ENCODE data around the gene PPA1. TPM values are rescaled to one million over a fixed set of nuclear protein-coding genes. Genes with fewer than 3 reads are reported as not detected.

Gene PPA1
- total RNA-seq, 1 experiment from 2014 or later, result 293 TPM

DNA sequence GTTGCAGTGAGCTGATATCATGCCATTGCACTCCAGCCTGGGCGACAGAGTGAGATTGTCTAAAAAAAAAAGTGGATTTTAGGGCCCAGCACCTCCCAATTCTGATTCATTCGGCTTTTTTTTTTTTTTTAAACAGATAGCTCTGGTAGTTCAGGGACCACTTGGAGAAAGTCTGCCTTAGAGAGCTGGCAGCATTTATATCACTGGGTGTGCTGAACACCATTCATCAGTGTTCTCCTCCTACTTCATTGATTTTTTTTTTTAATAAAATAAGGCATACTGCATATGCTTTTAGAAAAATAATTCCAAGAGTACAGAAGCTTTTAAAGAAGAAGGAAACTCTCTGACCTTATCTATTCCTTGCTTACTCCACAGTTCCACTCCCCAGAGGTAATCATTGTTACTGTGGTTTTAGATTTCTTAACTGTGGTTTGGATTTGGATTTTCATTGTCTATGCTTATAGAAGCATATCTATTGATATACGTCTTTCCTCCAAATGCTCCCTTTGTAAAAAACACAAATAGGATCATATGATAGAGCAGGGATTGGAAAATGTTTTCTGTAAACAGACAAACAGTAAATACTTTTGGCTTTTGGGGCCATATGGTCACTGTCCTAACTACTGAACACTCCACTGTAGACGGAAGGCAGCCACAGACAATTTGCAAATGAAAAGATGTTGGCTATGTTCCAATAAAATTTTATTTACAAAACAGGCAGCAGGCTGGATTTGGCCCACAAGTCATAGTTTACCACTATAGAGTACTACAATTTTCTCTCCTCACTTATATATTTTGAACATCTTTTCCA lies 41.9 kb downstream of the PPA1 start:
- H3K27ac Mint-ChIP-seq (ENCODE audit: low read depth, unreplicated experiment), result peak overlapping the region; percentile 73
- BruUV-seq (replicated peaks), result no TSS peak
- TF ChIP-seq, protein P1, sequence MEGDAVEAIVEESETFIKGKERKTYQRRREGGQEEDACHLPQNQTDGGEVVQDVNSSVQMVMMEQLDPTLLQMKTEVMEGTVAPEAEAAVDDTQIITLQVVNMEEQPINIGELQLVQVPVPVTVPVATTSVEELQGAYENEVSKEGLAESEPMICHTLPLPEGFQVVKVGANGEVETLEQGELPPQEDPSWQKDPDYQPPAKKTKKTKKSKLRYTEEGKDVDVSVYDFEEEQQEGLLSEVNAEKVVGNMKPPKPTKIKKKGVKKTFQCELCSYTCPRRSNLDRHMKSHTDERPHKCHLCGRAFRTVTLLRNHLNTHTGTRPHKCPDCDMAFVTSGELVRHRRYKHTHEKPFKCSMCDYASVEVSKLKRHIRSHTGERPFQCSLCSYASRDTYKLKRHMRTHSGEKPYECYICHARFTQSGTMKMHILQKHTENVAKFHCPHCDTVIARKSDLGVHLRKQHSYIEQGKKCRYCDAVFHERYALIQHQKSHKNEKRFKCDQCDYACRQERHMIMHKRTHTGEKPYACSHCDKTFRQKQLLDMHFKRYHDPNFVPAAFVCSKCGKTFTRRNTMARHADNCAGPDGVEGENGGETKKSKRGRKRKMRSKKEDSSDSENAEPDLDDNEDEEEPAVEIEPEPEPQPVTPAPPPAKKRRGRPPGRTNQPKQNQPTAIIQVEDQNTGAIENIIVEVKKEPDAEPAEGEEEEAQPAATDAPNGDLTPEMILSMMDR (IDR thresholded peaks at IDR 0.05; ENCODE audit: unreplicated experiment), result no peak
- H3K4me1 Mint-ChIP-seq (ENCODE audit: insufficient read depth, unreplicated experiment), result peaks cover 42% of the 10 kb centered on the region
- H3K9me3 Mint-ChIP-seq (ENCODE audit: unreplicated experiment), result no peaks in the 10 kb centered on the region
- peaks cover 17% of the 10 kb centered on the region for H3K36me3 Mint-ChIP-seq (ENCODE audit: insufficient read depth, unreplicated experiment)
- H3K4me3 Mint-ChIP-seq (ENCODE audit: unreplicated experiment), result peak overlapping the region; percentile 53
- CTCF ChIA-PET, result interaction anchor here (0.6 to 3.9 kb wide), 5 partner anchors 16 to 173 kb away, joined by 3 to 17 read pairs (median 4); partner anchors contain the start of gene TYSND1
- POLR2A ChIA-PET, result interaction anchor here (0.6 to 6.4 kb wide), 16 partner anchors 9 to 1282 kb away, joined by 3 to 153 read pairs (median 6); partner anchors contain the start of genes EIF4EBP2, PPA1, SAR1A and TYSND1
- intact Hi-C loops (cut with micrococcal nuclease), result no loop called here
- H3K27me3 Mint-ChIP-seq (ENCODE audit: insufficient read depth, unreplicated experiment), result no peaks in the 10 kb centered on the region
- peak; percentile 23 for DNase-seq (ENCODE audit: unreplicated experiment)

GRCh38 chr10:70190581-70190980 lies 42.6 kb downstream of the PPA1 start:
- peaks cover 9% of the 10 kb centered on the region for H3K36me3 Mint-ChIP-seq (ENCODE audit: insufficient read depth, unreplicated experiment)
- no TSS peak for BruUV-seq (replicated peaks)
- CTCF ChIA-PET, result interaction anchor here (0.6 to 3.9 kb wide), 3 partner anchors 45 to 152 kb away, joined by 3 to 17 read pairs (median 3); partner anchors contain the start of gene TYSND1
- H3K4me1 Mint-ChIP-seq (ENCODE audit: insufficient read depth, unreplicated experiment), result peaks cover 47% of the 10 kb centered on the region
- TF ChIP-seq, protein P1 (IDR thresholded peaks at IDR 0.05; ENCODE audit: unreplicated experiment), result no peak
- no peaks in the 10 kb centered on the region for H3K9me3 Mint-ChIP-seq (ENCODE audit: unreplicated experiment)
- DNase-seq (ENCODE audit: unreplicated experiment), result no peak
- intact Hi-C loops (cut with micrococcal nuclease), result no loop called here
- POLR2A ChIA-PET, result interaction anchor here (0.7 to 6.4 kb wide), 7 partner anchors 10 to 214 kb away, joined by 3 to 153 read pairs (median 22); partner anchors contain the start of genes EIF4EBP2, PPA1, SAR1A and TYSND1
- no peaks in the 10 kb centered on the region for H3K27me3 Mint-ChIP-seq (ENCODE audit: insufficient read depth, unreplicated experiment)
- H3K27ac Mint-ChIP-seq (ENCODE audit: low read depth, unreplicated experiment), result peak overlapping the region; percentile 73
- no peak overlapping the region for H3K4me3 Mint-ChIP-seq (ENCODE audit: unreplicated experiment)

DNA sequence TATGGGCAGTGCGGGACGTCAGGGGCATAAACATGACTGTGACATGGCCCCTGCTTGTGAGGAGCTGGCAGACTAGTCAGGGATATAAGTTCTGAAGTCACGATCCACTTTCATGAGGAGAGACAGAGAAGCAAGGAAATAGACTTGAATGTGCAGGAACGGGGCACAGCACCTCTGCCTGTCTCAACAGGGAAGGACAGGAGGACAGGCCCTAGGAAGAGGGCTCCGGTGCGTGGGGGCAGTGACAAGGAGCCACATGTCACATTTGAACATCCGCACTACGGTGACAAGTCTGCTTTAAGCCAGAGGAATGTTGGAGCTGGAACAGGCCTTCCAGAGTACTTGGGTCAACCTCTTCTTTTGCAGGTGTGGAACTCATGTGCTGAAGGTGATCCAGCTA lies 43.1 kb downstream of the PPA1 start:
- no peaks in the 10 kb centered on the region for H3K27me3 Mint-ChIP-seq (ENCODE audit: insufficient read depth, unreplicated experiment)
- peaks cover 47% of the 10 kb centered on the region for H3K4me1 Mint-ChIP-seq (ENCODE audit: insufficient read depth, unreplicated experiment)
- intact Hi-C loops (cut with micrococcal nuclease), result no loop called here
- no peaks in the 10 kb centered on the region for H3K9me3 Mint-ChIP-seq (ENCODE audit: unreplicated experiment)
- TF ChIP-seq, protein P1 (IDR thresholded peaks at IDR 0.05; ENCODE audit: unreplicated experiment), result no peak
- no TSS peak for BruUV-seq (replicated peaks)
- ChIA-PET POLR2A (interaction anchor here (0.7 to 6.4 kb wide), 7 partner anchors 11 to 215 kb away, joined by 3 to 153 read pairs (median 22); partner anchors contain the start of genes EIF4EBP2, PPA1, SAR1A and TYSND1), CTCF (interaction anchor here (3.9 kb wide), 1 partner anchor 44 kb away, joined by 17 read pairs; the partner anchor contains the start of gene TYSND1)
- H3K36me3 Mint-ChIP-seq (ENCODE audit: insufficient read depth, unreplicated experiment), result peaks cover 6% of the 10 kb centered on the region
- DNase-seq (ENCODE audit: unreplicated experiment), result no peak
- peak overlapping the region; percentile 73 for H3K27ac Mint-ChIP-seq (ENCODE audit: low read depth, unreplicated experiment)
- no peak overlapping the region for H3K4me3 Mint-ChIP-seq (ENCODE audit: unreplicated experiment)

DNA sequence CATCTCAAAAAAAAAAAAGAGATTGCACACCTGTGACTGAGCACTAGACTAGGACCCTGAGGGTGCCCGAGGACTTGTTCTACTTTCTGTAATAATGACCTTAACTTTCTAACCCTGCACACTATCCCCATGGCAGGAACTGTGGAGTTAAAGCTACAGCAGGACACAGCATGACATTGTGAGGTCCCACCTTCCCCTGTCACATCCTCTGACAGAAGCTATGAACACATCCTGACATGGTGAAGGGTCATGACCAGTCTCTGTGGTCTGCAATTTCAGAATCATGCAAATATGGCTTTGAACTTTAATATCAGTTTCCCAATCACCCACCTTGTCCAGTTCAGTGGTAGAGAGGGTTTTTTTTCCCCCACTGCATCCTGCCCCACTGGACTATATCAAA lies 44.5 kb downstream of the PPA1 start:
- Mint-ChIP-seq H3K27me3 (ENCODE audit: insufficient read depth, unreplicated experiment) (peaks cover 4% of the 10 kb centered on the region), H3K27ac (ENCODE audit: low read depth, unreplicated experiment) (no peak overlapping the region)
- intact Hi-C loops (cut with micrococcal nuclease), result no loop called here

More for the DNA sequence above, 44.5 kb downstream of the PPA1 start:
- peaks cover 39% of the 10 kb centered on the region for H3K4me1 Mint-ChIP-seq (ENCODE audit: insufficient read depth, unreplicated experiment)
- H3K9me3 Mint-ChIP-seq (ENCODE audit: unreplicated experiment), result no peaks in the 10 kb centered on the region
- BruUV-seq (replicated peaks), result no TSS peak
- H3K36me3 Mint-ChIP-seq (ENCODE audit: insufficient read depth, unreplicated experiment), result no peaks in the 10 kb centered on the region
- TF ChIP-seq, protein P1 (IDR thresholded peaks at IDR 0.05; ENCODE audit: unreplicated experiment), result no peak
- no peak overlapping the region for H3K4me3 Mint-ChIP-seq (ENCODE audit: unreplicated experiment)
- no peak for DNase-seq (ENCODE audit: unreplicated experiment)
- POLR2A ChIA-PET, result interaction anchor here (3.1 kb wide), 1 partner anchor 19 kb away, joined by 31 read pairs; the partner anchor contains the start of gene SAR1A
- CTCF ChIA-PET, result interaction anchor here (0.7 kb wide), 1 partner anchor 40 kb away, joined by 3 read pairs; no protein-coding TSS in a partner anchor
